Measurements from ENCODE around the gene TRPM3. TPM values are rescaled to one million over a fixed set of nuclear protein-coding genes. Genes with fewer than 3 reads are reported as not detected.

Gene TRPM3
- total RNA-seq, 4 donors from 2014 or later: 0.57 to 4.4 (median 1.4) TPM; not detected in 1

DNA sequence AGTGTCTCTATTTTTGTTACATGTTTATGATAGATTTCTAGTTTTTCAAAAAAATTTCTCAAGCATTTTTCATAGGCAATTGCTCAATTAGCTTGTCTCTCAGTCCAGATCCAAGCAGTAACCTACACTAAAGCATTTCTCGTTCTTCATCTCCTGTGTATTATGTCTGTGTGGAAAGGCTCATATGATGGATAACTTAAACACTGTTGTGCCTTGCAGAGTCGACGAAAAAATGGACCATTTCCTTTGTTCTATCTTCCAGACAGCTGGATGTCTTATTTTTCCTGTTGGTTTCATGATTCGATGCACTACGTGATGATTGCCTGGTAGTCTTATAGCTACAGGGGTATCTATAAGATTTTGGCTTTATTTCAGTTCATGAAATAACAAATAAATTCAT lies 347.8 kb downstream of the TRPM3 start:
- TF ChIP-seq, protein P1, sequence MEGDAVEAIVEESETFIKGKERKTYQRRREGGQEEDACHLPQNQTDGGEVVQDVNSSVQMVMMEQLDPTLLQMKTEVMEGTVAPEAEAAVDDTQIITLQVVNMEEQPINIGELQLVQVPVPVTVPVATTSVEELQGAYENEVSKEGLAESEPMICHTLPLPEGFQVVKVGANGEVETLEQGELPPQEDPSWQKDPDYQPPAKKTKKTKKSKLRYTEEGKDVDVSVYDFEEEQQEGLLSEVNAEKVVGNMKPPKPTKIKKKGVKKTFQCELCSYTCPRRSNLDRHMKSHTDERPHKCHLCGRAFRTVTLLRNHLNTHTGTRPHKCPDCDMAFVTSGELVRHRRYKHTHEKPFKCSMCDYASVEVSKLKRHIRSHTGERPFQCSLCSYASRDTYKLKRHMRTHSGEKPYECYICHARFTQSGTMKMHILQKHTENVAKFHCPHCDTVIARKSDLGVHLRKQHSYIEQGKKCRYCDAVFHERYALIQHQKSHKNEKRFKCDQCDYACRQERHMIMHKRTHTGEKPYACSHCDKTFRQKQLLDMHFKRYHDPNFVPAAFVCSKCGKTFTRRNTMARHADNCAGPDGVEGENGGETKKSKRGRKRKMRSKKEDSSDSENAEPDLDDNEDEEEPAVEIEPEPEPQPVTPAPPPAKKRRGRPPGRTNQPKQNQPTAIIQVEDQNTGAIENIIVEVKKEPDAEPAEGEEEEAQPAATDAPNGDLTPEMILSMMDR (IDR thresholded peaks at IDR 0.05; ENCODE audit: low read depth): no peak

DNA sequence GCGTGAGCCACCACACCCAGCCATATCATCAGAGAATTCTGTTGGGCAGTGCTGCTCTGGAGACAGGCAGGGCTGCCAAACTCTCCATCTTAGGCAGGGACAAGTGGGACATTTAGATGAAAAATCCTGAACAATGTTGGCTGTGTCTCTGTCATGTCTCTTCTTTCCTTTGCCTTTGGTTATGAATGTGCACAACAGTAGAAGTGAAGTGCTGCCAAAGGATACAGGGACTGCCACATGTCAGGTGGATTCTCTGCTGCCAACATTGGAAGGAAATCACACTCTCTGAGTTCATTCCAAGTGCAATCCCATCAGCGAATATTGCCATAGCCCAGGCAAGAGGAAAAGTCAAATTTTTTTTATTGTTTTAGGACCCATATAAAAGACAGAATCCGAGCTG lies 348.8 kb downstream of the TRPM3 start:
- TF ChIP-seq, protein P1 (IDR thresholded peaks at IDR 0.05; ENCODE audit: low read depth): no peak

DNA sequence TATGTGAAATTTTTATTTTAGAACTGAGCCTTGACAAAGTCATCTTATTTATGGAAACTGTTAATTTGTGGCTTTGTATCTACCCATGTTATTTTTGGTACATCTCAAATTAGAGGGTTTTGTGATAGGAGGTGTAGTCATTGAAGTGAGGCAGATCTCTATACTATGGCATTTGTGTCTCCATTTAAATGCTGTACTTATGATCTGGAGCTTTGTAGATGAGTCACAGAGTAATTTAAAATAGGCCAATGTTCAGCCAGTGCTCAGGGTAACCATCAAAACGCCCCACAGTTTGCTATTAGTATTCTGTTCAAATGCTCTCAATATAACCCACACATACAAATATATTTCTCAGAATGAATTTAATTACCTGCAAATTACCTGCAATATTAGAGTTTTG lies 355.5 kb downstream of the TRPM3 start:
- TF ChIP-seq, protein P1 (IDR thresholded peaks at IDR 0.05; ENCODE audit: low read depth): no peak

DNA sequence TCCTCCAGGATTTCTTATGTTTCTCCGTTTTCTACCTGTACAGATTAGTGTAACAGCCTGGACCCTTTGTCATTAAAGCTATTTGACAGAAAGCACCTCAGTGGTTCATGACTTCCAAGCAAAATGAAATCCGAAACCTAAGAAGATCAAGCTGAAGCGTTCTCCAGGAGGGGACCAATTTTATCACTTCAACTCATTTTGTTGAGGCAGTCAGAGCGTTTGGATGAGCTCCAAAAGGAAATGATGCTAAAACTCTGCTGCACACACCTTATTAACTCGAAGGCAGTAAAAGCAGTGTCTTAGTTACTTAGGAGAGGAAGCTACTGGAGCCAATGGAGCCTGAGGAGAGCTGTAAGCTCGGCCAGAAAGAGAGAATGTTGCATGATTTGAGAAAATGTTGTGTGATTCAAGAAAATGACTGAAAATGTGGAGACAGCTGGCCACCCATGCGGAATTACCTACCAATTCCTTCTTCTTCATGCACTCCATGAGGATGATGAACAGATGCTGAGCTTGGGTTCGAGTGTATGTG lies 360.2 kb downstream of the TRPM3 start:
- TF ChIP-seq, protein P1 (IDR thresholded peaks at IDR 0.05; ENCODE audit: low read depth): no peak

DNA sequence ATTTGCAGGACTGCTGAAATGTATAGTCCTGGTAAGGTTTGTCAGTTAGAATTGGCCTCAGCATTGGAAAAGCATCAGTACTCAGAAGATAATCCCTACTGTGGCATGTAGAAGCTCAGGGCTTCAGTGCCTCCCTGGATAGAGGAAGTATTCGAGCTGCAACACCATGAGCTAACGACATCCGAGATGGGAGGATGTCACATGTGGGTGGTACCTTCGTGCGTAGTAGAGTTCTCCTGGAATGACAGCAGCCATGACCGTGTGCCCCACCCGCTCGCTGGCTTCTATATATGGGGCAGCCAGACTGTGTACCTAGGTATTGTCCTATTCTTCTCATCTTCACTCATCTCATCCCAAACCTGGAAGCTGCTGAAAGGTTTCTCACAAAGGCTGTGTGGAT lies 361.2 kb downstream of the TRPM3 start:
- TF ChIP-seq, protein P1 (IDR thresholded peaks at IDR 0.05; ENCODE audit: low read depth): no peak

DNA sequence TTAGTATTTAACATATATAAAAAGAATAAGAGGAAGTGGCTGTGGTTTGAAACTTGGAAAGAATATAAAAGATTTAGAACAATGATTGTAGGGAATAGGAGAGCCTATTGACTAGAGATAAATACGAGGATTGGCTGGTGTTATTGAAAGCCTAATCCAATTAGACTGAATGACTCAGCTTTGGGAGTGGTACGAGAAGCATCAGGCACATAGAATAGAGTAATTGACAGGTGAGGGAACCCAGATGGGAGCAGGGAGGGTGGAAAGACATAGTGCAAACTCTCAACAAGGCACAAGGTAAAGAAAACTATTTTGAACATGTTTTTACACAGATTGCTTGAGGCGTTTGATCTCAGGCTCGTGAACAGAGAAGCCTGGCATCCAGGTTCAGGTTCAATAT lies 368.1 kb downstream of the TRPM3 start:
- TF ChIP-seq, protein P1 (IDR thresholded peaks at IDR 0.05; ENCODE audit: low read depth): no peak

DNA sequence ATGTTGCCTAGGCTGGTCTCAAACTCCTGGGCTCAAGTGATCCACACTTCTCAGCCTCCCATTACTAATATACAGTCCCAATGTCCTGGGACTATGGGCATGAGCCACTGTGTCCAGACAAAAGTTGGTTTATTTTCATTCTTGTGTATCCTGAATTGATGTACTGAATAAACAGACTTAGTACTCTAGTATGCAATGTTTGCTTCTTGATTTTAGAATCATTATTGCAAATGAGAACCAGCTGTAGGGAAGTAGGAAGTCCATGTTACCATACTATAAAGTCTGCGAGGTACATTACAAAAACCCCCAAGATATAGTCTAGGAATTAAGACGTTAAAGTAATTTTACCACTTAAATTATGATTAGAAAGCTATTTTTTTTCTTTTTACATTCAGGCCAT lies 372.4 kb downstream of the TRPM3 start:
- TF ChIP-seq, protein P1 (IDR thresholded peaks at IDR 0.05; ENCODE audit: low read depth): no peak

Data from subcutaneous adipose tissue (tissue), 4 donors.